Sigmoid colon (tissue), 7 donors: ENCODE measurements around the gene ASB7. TPM values are rescaled to one million over a fixed set of nuclear protein-coding genes. Genes with fewer than 3 reads are reported as not detected.

ENCODE experiments used
- DNase-seq: peaks from one replicate; pipeline ENCODE4 v3.0.0-alpha.2; 2019
- H3K27ac ChIP-seq, 4 donors: fragments of 200-600 bp; sonication (generic); one replicate each; pipeline ENCODE4 v1.5.1; 2016 to 2019; ENCODE audit warnings: mild to moderate bottlenecking in 1 of 4
- H3K27me3 ChIP-seq, 3 donors: fragments of 200-600 bp; sonication (generic); one replicate each; pipeline ENCODE4 v1.5.1; 2019; ENCODE audit warnings: mild to moderate bottlenecking in 1 of 3
- H3K36me3 ChIP-seq, 4 donors: fragments of 200-600 bp; sonication (generic); one replicate each; pipeline ENCODE4 v1.5.1; 2016 to 2019
- H3K4me1 ChIP-seq, 4 donors: fragments of 200-600 bp; sonication (generic); one replicate each; pipeline ENCODE4 v1.5.1; 2017 to 2019
- H3K4me3 ChIP-seq, 4 donors: fragments of 200-600 bp; sonication (generic); one replicate each; pipeline ENCODE4 v1.5.1; 2017 to 2019; ENCODE audit warnings: mild to moderate bottlenecking in 2 of 4, moderate library complexity in 1 of 4
- H3K9me3 ChIP-seq, 4 donors: fragments of 200-600 bp in 3 of 4; sonication (generic) in 3 of 4; one replicate each; pipeline versions ENCODE4 v1.5.1 to v1.6.1; 2013 to 2019
- CTCF ChIP-seq, 4 experiments: fragments of 450-650 bp in 3 of 4; fragments of 200-600 bp in 1 of 4; IDR thresholded peaks; one replicate each; pipeline ENCODE4 v1.5.1; 2016 to 2019; ENCODE audit warnings: antibody characterized with exemption in 4 of 4, mild to moderate bottlenecking in 3 of 4, moderate library complexity in 2 of 4
- EP300 ChIP-seq, 4 donors: sonication (generic); formaldehyde crosslinking; IDR thresholded peaks; one replicate each; pipeline ENCODE4 v1.6.1; 2017; ENCODE audit warnings: antibody characterized with exemption in 4 of 4
- POLR2A ChIP-seq, 2 donors: fragments of 450-650 bp; IDR thresholded peaks; one replicate each; pipeline ENCODE4 v1.6.1; 2016; ENCODE audit warnings: antibody characterized with exemption in 2 of 2, mild to moderate bottlenecking in 2 of 2, moderate library complexity in 2 of 2
- POLR2AphosphoS5 ChIP-seq, 4 donors: sonication (generic); formaldehyde crosslinking; IDR thresholded peaks; one replicate each; pipeline ENCODE4 v1.6.1; 2017; ENCODE audit warnings: antibody characterized with exemption in 4 of 4
- WGBS, 2 donors: extraction: QIAGEN DNeasy Blood & Tissue Kit; methylation state at CpG; one replicate each; pipeline ENCODE4 v1.1.7; 2013; 5-methylcytosine and 5-hydroxymethylcytosine counted together
- intact Hi-C: fragments of 100-400 bp; cut with DNase I; formaldehyde crosslinking; loops from one replicate; pipeline ENCODE4 v1.15.1; 2023
- polyA plus RNA-seq, 3 donors: library from polyadenylated mRNA; stranded (reverse); fragments of 200-250 nt; gene quantifications; one replicate each; pipeline ENCODE4 v1.2.3, GENCODE V29; 2013
- total RNA-seq, 4 donors: library from RNA; depleted of rRNA; stranded (reverse); fragments of >200 nt; gene quantifications; one replicate each; pipeline ENCODE4 v1.1.0, GENCODE V29; 2016
- donor health status: healthy with polysubstance abuse.
- donor health status: Bipolar disorder and iron deficiency.
- donor health status: healthy.

The ASB7 gene
- total and polyA plus RNA-seq, 7 donors, result 7.2 to 15.7 (median 10.7) TPM

DNA sequence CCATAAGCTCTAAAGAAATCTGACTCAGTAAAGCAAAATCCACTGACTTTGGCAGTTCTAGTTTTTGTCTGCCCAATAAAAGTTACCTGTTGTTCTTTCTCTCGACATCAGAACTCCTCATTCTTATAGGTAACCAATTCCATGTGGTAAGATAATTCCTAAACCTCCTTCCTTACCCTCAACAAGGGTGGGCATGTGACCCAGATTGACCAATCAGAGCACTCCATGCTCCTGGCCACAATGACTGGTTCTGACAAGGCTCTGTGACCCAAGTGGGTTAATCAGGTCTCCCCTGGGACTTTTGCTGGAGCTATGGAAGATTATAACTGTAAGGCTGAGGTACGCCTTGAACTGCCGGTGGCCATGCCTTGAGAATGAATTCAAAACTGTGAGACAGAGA is 32.1 kb upstream of the ASB7 start:
- intact Hi-C loops, result loop anchor here (5.0 kb wide), 1 partner anchor 643 kb away; no protein-coding TSS in a partner anchor
- no peaks in the 10 kb centered on the region for H3K4me1 ChIP-seq
- no peaks in the 10 kb centered on the region for H3K27me3 ChIP-seq
- H3K4me3 ChIP-seq, result no peak overlapping the region
- DNase-seq, result no peak
- peaks cover 0 to 36% (median 2%) of the 10 kb centered on the region in 4 donors for H3K36me3 ChIP-seq
- 95 to 96% methylated on average over 3 of the region's 3 CpGs for WGBS, 2 donors
- TF ChIP-seq CTCF (IDR thresholded peaks at IDR 0.05) (no peak), POLR2AphosphoS5 (IDR thresholded peaks at IDR 0.05) (no peak), POLR2A (IDR thresholded peaks at IDR 0.05) (no peak), EP300 (IDR thresholded peaks at IDR 0.05) (no peak)
- no peaks in the 10 kb centered on the region for H3K9me3 ChIP-seq
- H3K27ac ChIP-seq, result no peak overlapping the region

GRCh38 chr15:100570735-100571313 is 31.6 kb upstream of the ASB7 start:
- WGBS, 2 donors, result 95 to 98% methylated on average over 4 of the region's 4 CpGs
- DNase-seq, result no peak
- H3K27me3 ChIP-seq, result no peaks in the 10 kb centered on the region
- peaks cover 0 to 36% (median 2%) of the 10 kb centered on the region in 4 donors for H3K36me3 ChIP-seq
- no peak overlapping the region for H3K27ac ChIP-seq
- TF ChIP-seq CTCF (IDR thresholded peaks at IDR 0.05) (no peak), POLR2A (IDR thresholded peaks at IDR 0.05) (no peak), POLR2AphosphoS5 (IDR thresholded peaks at IDR 0.05) (no peak), EP300 (IDR thresholded peaks at IDR 0.05) (no peak)
- H3K4me3 ChIP-seq, result no peak overlapping the region
- H3K9me3 ChIP-seq, result no peaks in the 10 kb centered on the region
- intact Hi-C loops, result loop anchor here (5.0 kb wide), 1 partner anchor 644 kb away; no protein-coding TSS in a partner anchor
- no peaks in the 10 kb centered on the region for H3K4me1 ChIP-seq

DNA sequence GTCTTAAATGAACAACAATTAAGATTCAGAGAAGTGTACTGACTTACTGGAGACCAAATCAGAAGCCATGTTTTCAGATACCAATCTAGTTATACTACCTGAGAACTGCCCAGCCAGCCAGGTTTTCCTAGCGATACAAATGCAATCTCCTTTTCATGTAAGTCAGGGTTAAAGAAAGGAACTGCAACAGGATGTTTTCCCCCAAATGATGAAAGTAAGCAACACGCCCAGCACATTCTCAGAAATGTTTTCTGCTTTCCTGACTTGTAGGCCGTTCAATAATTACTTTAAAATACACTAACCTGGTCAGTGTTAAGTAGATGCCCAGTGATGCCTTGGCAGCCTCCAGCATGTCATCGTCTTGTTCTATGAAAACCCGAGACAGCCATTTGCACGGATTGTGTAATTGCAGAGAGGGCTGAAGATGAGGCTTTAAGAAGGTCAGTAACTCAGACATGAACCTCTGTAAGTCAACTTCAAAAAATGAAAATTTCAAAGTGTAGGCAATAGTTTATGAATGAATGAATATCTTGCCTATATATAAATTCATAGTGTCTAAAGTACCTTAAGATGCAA is 30.7 kb upstream of the ASB7 start:
- intact Hi-C loops, result loop anchor here (5.0 kb wide), 1 partner anchor 644 kb away; no protein-coding TSS in a partner anchor
- no peaks in the 10 kb centered on the region for H3K27me3 ChIP-seq
- DNase-seq, result no peak
- H3K4me3 ChIP-seq, result no peak overlapping the region
- TF ChIP-seq POLR2A (IDR thresholded peaks at IDR 0.05), result no peak
- TF ChIP-seq EP300 (IDR thresholded peaks at IDR 0.05), result no peak
- no peak for TF ChIP-seq CTCF (IDR thresholded peaks at IDR 0.05)
- no peak for TF ChIP-seq POLR2AphosphoS5 (IDR thresholded peaks at IDR 0.05)
- 88 to 90% methylated on average over 6 of the region's 6 CpGs for WGBS, 2 donors
- no peaks in the 10 kb centered on the region for H3K9me3 ChIP-seq
- H3K36me3 ChIP-seq, result peaks cover 0 to 36% (median 2%) of the 10 kb centered on the region in 4 donors
- no peak overlapping the region for H3K27ac ChIP-seq
- no peaks in the 10 kb centered on the region for H3K4me1 ChIP-seq

- no peaks in the 10 kb centered on the region for H3K4me1 ChIP-seq
- no peak overlapping the region for H3K4me3 ChIP-seq
- H3K36me3 ChIP-seq, result peaks cover 0 to 36% (median 2%) of the 10 kb centered on the region in 4 donors
- intact Hi-C loops, result loop anchor here (5.0 kb wide), 1 partner anchor 645 kb away; no protein-coding TSS in a partner anchor
- H3K9me3 ChIP-seq, result no peaks in the 10 kb centered on the region
- TF ChIP-seq CTCF (IDR thresholded peaks at IDR 0.05) (peak; percentile 30 to 58 (median 42)), POLR2AphosphoS5 (IDR thresholded peaks at IDR 0.05) (no peak)
- H3K27me3 ChIP-seq, result no peaks in the 10 kb centered on the region
- WGBS, 2 donors, result 71% methylated on average over 4 of the region's 4 CpGs
- no peak for DNase-seq
- no peak overlapping the region for H3K27ac ChIP-seq
These were observed 29.9 kb upstream of the ASB7 start for GRCh38 chr15:100572362-100572983.
